Breast epithelium (tissue), 4 donors: Measurements from ENCODE around the gene RFTN1. TPM values are rescaled to one million over a fixed set of nuclear protein-coding genes. Genes with fewer than 3 reads are reported as not detected.
A peak's percentile ranks its signal among the peaks of the same experiment; 100 is the strongest.

ENCODE experiments used
- DNase-seq, 2 donors: peaks; one replicate each; pipeline ENCODE4 v3.0.0-alpha.2; 2019; ENCODE audit warnings: low spot score in 2 of 2
- H3K27ac ChIP-seq, 2 donors: fragments of 200-600 bp; sonication (generic) in 1 of 2; one replicate each; pipeline ENCODE4 v1.5.1; 2016 to 2019; ENCODE audit warnings: mild to moderate bottlenecking in 1 of 2
- H3K27me3 ChIP-seq, 2 donors: fragments of 200-600 bp; sonication (generic) in 1 of 2; one replicate each; pipeline versions ENCODE4 v1.5.1 to v1.6.0; 2017 to 2019; ENCODE audit warnings: control low read depth in 1 of 2, mild to moderate bottlenecking in 1 of 2
- H3K36me3 ChIP-seq: fragments of 200-600 bp; one replicate; pipeline ENCODE4 v1.5.1; 2019
- H3K4me1 ChIP-seq, 2 donors: fragments of 200-600 bp; sonication (generic); one replicate each; pipeline ENCODE4 v1.5.1; 2016 to 2019; ENCODE audit warnings: control low read depth in 1 of 2
- H3K4me3 ChIP-seq, 3 donors: fragments of 200-600 bp; sonication (generic); 1 replicate in 2 of 3; 2 replicates in 1 of 3; pipeline ENCODE4 v1.5.1; 2016 to 2019; ENCODE audit warnings: mild to moderate bottlenecking in 3 of 3, moderate library complexity in 2 of 3
- H3K9me3 ChIP-seq, 2 donors: fragments of 200-600 bp; sonication (generic) in 1 of 2; one replicate each; pipeline ENCODE4 v1.5.1; 2016 to 2019; ENCODE audit warnings: control low read depth in 1 of 2
- POLR2A ChIP-seq: fragments of 450-650 bp; IDR thresholded peaks from one replicate; pipeline ENCODE4 v1.6.1; 2016; ENCODE audit warnings: antibody characterized with exemption, mild to moderate bottlenecking, moderate library complexity
- POLR2AphosphoS5 ChIP-seq, 3 donors: sonication (generic); formaldehyde crosslinking; IDR thresholded peaks; one replicate each; pipeline ENCODE4 v1.6.1; 2017; ENCODE audit warnings: antibody characterized with exemption in 3 of 3
- intact Hi-C: fragments of 100-400 bp; cut with DNase I; formaldehyde crosslinking; loops from one replicate; pipeline ENCODE4 v1.15.1; 2023; ENCODE audit warnings: low total_unique reads
- total RNA-seq, 3 donors: library from RNA; depleted of rRNA; stranded (reverse); fragments of >200 nt; gene quantifications; one replicate each; pipeline ENCODE4 v1.1.0, GENCODE V29; 2016
- TF ChIP-seq, protein P1 (sequence below), 3 donors: fragments of 450-650 bp; IDR thresholded peaks; one replicate each; pipeline ENCODE4 v1.5.1; 2016 to 2017; ENCODE audit warnings: antibody characterized with exemption in 3 of 3, mild to moderate bottlenecking in 3 of 3, moderate library complexity in 3 of 3

Gene RFTN1
- total RNA-seq, 3 donors from 2014 or later: 13.9 to 108 (median 29.5) TPM

DNA sequence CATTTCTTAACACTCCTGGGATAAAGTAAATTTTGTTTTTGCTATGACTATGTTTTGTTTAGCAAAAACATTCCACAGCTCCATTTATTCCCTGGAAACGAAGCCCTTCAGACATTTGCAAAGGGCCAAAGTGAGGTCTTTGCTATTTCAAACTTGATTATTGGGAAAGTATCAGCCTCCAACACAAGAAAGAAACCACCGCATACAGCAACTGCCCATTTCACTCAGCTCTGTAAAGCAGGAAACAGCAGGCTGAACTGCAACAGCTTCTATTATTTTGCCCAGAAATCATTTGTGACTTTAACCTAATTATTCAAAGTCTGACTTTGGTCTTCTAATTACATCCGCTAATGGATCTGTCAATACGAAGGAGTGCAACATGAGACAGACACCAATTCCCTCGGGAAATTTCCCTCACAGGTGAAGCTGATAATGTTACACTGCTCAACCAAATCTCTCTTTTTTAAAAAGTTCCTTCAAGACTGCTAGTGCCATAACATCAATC, 72.1 kb downstream of the RFTN1 start:
- H3K9me3 ChIP-seq: no peaks in the 10 kb centered on the region
- no peak overlapping the region for H3K4me3 ChIP-seq
- H3K27me3 ChIP-seq: no peaks in the 10 kb centered on the region
- no peaks in the 10 kb centered on the region for H3K4me1 ChIP-seq
- TF ChIP-seq, protein P1, sequence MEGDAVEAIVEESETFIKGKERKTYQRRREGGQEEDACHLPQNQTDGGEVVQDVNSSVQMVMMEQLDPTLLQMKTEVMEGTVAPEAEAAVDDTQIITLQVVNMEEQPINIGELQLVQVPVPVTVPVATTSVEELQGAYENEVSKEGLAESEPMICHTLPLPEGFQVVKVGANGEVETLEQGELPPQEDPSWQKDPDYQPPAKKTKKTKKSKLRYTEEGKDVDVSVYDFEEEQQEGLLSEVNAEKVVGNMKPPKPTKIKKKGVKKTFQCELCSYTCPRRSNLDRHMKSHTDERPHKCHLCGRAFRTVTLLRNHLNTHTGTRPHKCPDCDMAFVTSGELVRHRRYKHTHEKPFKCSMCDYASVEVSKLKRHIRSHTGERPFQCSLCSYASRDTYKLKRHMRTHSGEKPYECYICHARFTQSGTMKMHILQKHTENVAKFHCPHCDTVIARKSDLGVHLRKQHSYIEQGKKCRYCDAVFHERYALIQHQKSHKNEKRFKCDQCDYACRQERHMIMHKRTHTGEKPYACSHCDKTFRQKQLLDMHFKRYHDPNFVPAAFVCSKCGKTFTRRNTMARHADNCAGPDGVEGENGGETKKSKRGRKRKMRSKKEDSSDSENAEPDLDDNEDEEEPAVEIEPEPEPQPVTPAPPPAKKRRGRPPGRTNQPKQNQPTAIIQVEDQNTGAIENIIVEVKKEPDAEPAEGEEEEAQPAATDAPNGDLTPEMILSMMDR (IDR thresholded peaks at IDR 0.05): no peak
- TF ChIP-seq POLR2A (no peak), POLR2AphosphoS5 (IDR thresholded peaks at IDR 0.05) (no peak)
- no peak for DNase-seq
- no peaks in the 10 kb centered on the region for H3K36me3 ChIP-seq
- no peak overlapping the region for H3K27ac ChIP-seq
- intact Hi-C loops: no loop called here

DNA sequence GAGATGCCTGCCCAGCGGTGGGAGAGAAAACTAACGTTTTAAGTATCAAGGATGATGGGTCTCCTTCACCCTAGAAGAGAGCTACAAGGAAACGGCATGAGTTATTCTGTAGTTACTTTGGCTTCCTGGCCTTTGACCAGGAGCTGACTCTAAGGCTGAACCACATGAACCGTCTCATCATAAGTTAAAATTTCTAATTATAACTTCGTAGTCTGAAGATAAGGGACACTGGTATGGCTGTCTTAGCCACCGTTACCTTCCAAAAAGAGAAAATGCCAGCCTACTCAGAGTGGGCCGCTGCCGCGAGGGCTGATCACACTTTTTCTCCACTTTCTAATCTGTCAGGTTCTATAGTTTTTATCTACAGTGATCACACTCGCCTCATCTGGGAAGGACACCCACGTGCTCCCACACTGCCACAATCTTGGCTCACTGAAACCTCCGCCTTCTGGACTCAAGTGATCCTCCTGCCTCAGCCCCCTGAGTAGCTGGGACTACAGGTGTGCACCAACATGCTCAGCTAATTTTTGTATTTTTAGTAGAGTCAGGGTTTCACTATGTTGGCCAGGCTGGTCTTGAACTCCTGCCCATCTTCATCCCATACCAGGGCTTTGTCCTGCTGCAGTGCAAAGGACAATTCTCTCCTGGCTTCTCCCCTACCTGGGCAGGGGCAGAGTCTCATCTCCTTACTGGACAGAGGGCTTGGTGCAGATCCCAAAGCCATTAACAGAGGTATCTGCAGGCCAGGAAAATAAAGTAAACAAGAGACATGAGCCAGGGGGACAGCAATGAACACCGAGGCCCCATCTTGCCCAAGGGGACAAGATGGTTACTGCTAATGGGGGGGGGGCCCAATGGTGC, 73.4 kb downstream of the RFTN1 start:
- TF ChIP-seq POLR2A (no peak), POLR2AphosphoS5 (IDR thresholded peaks at IDR 0.05) (no peak)
- TF ChIP-seq, protein P1 (IDR thresholded peaks at IDR 0.05): no peak
- Histone ChIP-seq H3K4me3 (no peak overlapping the region), H3K27me3 (no peaks in the 10 kb centered on the region), H3K9me3 (no peaks in the 10 kb centered on the region), H3K36me3 (no peaks in the 10 kb centered on the region), H3K4me1 (no peaks in the 10 kb centered on the region), H3K27ac (peak overlapping the region; percentile 43 to 55)
- no peak for DNase-seq
- intact Hi-C loops: no loop called here

DNA sequence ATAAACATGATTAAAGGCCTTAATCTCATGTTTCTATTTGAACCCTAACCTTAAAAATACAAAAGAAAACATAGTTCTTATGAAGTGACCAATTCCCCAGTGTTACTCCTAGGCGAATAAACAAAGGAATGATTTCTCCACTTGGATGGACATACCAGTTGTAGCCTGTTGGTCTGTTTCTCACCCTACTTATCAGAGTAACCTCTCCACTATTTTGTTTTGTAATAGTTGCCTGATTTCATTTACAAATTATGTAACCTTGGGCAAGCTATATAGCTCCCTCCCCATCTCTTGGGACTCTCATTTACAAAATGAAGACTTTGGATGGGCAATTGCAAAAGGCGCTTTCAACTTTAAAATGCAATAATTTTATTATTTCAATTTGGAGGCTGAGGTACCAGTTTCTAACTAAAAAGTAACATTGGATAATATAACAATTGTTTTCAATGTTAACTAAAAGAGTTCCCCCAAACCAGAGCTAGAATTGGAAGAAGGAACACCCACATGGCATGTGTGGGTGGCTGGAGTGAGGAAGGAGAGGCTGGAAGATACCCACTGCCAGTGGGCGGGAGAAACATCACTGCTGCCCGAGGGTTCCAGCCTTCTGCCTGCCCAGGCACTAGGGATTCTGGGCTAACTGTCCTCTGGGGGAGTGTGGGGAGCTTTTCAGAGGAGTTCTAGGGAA, 74.2 kb downstream of the RFTN1 start:
- Histone ChIP-seq H3K27ac (peak overlapping the region; percentile 43 to 55), H3K4me3 (no peak overlapping the region), H3K9me3 (no peaks in the 10 kb centered on the region), H3K4me1 (no peaks in the 10 kb centered on the region), H3K27me3 (no peaks in the 10 kb centered on the region), H3K36me3 (no peaks in the 10 kb centered on the region)
- TF ChIP-seq POLR2AphosphoS5 (IDR thresholded peaks at IDR 0.05): no peak
- TF ChIP-seq, protein P1 (IDR thresholded peaks at IDR 0.05): no peak
- no peak for TF ChIP-seq POLR2A
- intact Hi-C loops: no loop called here
- DNase-seq: no peak

DNA sequence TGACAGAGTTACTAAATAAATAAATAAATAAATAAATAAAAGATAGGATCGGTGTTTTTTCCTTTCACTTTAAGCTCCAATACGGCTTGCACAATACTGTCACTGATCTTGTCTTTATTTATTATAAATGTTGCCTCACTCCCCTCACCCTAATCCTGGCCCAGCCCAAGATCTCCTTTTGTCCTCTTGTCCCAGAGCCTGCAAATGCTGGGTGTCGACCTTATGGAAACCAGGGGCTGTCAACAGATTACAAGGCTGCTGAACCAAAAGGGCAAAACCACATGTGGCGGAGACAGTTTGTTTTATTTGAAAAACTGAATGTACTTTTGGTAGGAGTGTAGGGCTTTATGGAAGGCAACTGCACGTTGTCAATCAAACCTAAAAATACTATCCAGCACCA, 75.9 kb downstream of the RFTN1 start:
- H3K9me3 ChIP-seq: no peaks in the 10 kb centered on the region
- no peak overlapping the region for H3K4me3 ChIP-seq
- no peaks in the 10 kb centered on the region for H3K4me1 ChIP-seq
- TF ChIP-seq, protein P1 (IDR thresholded peaks at IDR 0.05): no peak
- no peak for TF ChIP-seq POLR2AphosphoS5 (IDR thresholded peaks at IDR 0.05)
- no peak for TF ChIP-seq POLR2A
- no peaks in the 10 kb centered on the region for H3K36me3 ChIP-seq
- no peaks in the 10 kb centered on the region for H3K27me3 ChIP-seq
- no peak overlapping the region for H3K27ac ChIP-seq
- intact Hi-C loops: no loop called here
- no peak for DNase-seq

DNA sequence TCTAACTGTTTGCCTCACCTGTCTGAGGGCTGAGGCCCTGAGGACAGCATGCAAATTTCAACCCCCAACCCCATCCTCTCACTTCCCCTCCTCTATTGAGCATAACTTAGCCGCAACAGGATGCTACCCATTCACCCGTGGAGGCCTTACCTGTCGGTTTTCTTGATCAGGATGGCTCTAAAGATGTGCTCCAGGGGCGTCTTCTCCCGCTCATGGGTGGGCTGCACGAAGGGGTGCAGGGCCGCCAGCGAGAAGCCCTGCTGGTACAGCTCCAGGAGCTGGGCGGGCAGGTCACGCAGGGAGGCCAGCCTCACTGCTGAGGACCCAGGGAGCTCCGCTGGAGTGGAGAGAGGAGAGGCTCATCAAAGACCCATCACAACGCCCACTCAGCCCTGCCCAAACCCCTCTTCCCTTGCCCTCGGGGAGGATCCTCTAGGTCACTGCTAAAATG, 79.8 kb downstream of the RFTN1 start:
- no peaks in the 10 kb centered on the region for H3K36me3 ChIP-seq
- TF ChIP-seq POLR2AphosphoS5 (IDR thresholded peaks at IDR 0.05) (no peak), POLR2A (no peak)
- TF ChIP-seq, protein P1 (IDR thresholded peaks at IDR 0.05): no peak
- intact Hi-C loops: no loop called here
- no peaks in the 10 kb centered on the region for H3K27me3 ChIP-seq
- no peak overlapping the region for H3K4me3 ChIP-seq
- no peak for DNase-seq
- no peak overlapping the region for H3K27ac ChIP-seq
- no peaks in the 10 kb centered on the region for H3K9me3 ChIP-seq
- no peaks in the 10 kb centered on the region for H3K4me1 ChIP-seq
